HepG2 (cell line): ENCODE measurements around the gene C20orf204. TPM values are rescaled to one million over a fixed set of nuclear protein-coding genes. Genes with fewer than 3 reads are reported as not detected.

ENCODE experiments used
- CREBL2 ChIP-seq: sonication (generic); formaldehyde crosslinking; IDR thresholded peaks from 2 replicates; pipeline ENCODE4 v1.8.1; 2023; ENCODE audit warnings: missing genetic modification reagents, mild to moderate bottlenecking, borderline replicate concordance
- ELF3 ChIP-seq: IDR thresholded peaks from 2 replicates; pipeline ENCODE4 v1.6.1; 2016; ENCODE audit warnings: missing genetic modification reagents, missing compliant biosample characterization
- FOXK1 ChIP-seq: sonication (generic); formaldehyde crosslinking; IDR thresholded peaks from 2 replicates; pipeline ENCODE4 v1.4.0; 2020; ENCODE audit warnings: low read depth, missing genetic modification reagents, borderline replicate concordance
- HOXA3 ChIP-seq: sonication (generic); formaldehyde crosslinking; IDR thresholded peaks from 2 replicates; pipeline ENCODE4 v1.5.0; 2020; ENCODE audit warnings: missing genetic modification reagents
- IRF9 ChIP-seq: sonication (generic); formaldehyde crosslinking; IDR thresholded peaks from 2 replicates; pipeline ENCODE4 v1.8.0; 2022; ENCODE audit warnings: missing genetic modification reagents, mild to moderate bottlenecking, borderline replicate concordance
- MTF2 ChIP-seq: sonication (generic); formaldehyde crosslinking; IDR thresholded peaks from 2 replicates; pipeline ENCODE4 v1.5.0; 2020; ENCODE audit warnings: missing genetic modification reagents, borderline replicate concordance
- RFX3 ChIP-seq: IDR thresholded peaks from 2 replicates; pipeline ENCODE4 v1.6.1; 2016; ENCODE audit warnings: missing biosample characterization, missing genetic modification reagents
- SOX6 ChIP-seq, 2 experiments: fragments of 450-650 bp in 1 of 2; sonication (generic) in 1 of 2; formaldehyde crosslinking in 1 of 2; IDR thresholded peaks; 2 replicates each; pipeline versions ENCODE4 v1.4.0 to v1.6.1; 2017 to 2020; ENCODE audit warnings: antibody characterized with exemption in 1 of 2, mild to moderate bottlenecking in 1 of 2, missing genetic modification reagents in 1 of 2
- TFAP4 ChIP-seq: sonication (generic); IDR thresholded peaks from 2 replicates; pipeline ENCODE4 v1.6.1; 2016; ENCODE audit warnings: low read depth, borderline replicate concordance
- TP53 ChIP-seq: sonication (generic); formaldehyde crosslinking; conservative IDR thresholded peaks from 2 replicates; pipeline ENCODE4 v1.4.0; 2020; ENCODE audit warnings: missing genetic modification reagents
- ZNF142 ChIP-seq: sonication (generic); formaldehyde crosslinking; IDR thresholded peaks from 2 replicates; pipeline ENCODE4 v1.4.0; 2020; ENCODE audit warnings: missing genetic modification reagents
- ZNF296 ChIP-seq: sonication (generic); formaldehyde crosslinking; conservative IDR thresholded peaks from 2 replicates; pipeline ENCODE4 v1.5.0; 2020; ENCODE audit warnings: mild to moderate bottlenecking, missing genetic modification reagents
- ZNF550 ChIP-seq: sonication (generic); formaldehyde crosslinking; IDR thresholded peaks from 2 replicates; pipeline ENCODE4 v1.4.0; 2020; ENCODE audit warnings: mild to moderate bottlenecking, missing genetic modification reagents, borderline replicate concordance
- ZNF879 ChIP-seq: sonication (generic); formaldehyde crosslinking; IDR thresholded peaks from 2 replicates; pipeline ENCODE4 v1.8.1; 2023; ENCODE audit warnings: missing genetic modification reagents
- ZSCAN5A ChIP-seq: sonication (generic); formaldehyde crosslinking; IDR thresholded peaks from 2 replicates; pipeline ENCODE4 v1.8.0; 2022; ENCODE audit warnings: mild to moderate bottlenecking, missing genetic modification reagents, borderline replicate concordance
- polyA plus RNA-seq, 8 experiments: library from polyadenylated mRNA; depleted of rRNA in 3 of 8; stranded (reverse) in 7 of 8; unstranded in 1 of 8; fragments of >200 nt; fragmentation: Illumina TruSeq in 4 of 8; extraction: Trizol in 4 of 8; gene quantifications; 2 replicates each; pipeline versions ENCODE4 v1.2.1 to v1.2.3, GENCODE V29; 2011 to 2016; ENCODE audit warnings: low read depth in 4 of 8, missing spikeins in 1 of 8, mixed read lengths in 1 of 8; ENCODE audit not compliant: insufficient read depth in 1 of 8
- total RNA-seq, 5 experiments: library from RNA; depleted of rRNA; stranded (reverse); fragments of >200 nt; fragmentation: Illumina TruSeq; extraction: Trizol; gene quantifications; 2 replicates each; pipeline ENCODE4 v1.2.3, GENCODE V29; 2016; ENCODE audit warnings: low read depth in 1 of 5

Gene C20orf204
- total and polyA plus RNA-seq, 2 of the 13 experiments (the other 11 are each of a cell fraction or from before 2014, with no cell fraction given), result 22.1 to 80.0 TPM

GRCh38 chr20:64023361-64024140 lies 12.4 kb upstream of the C20orf204 start (continued):
- TF ChIP-seq HOXA3 (no peak; the same call in 1 of the 2 replicates), IRF9 (no peak), ZNF550 (CRISPR knock-in tag) (0 out of 2 replicates have a peak, but pooled peaks have one; percentile 20), ZNF142 (peak; percentile 40; the same call in 1 of the 2 replicates), MTF2 (CRISPR knock-in tag) (0 out of 2 replicates have a peak, but pooled peaks have one; percentile 57), ZNF879 (no peak), TP53 (CRISPR knock-in tag) (no peak), SOX6 (IDR thresholded peaks at IDR 0.05) (no peak), SOX6 (CRISPR knock-in tag; IDR thresholded peaks at IDR 0.05) (no peak), CREBL2 (CRISPR knock-in tag) (no peak), FOXK1 (CRISPR knock-in tag) (no peak), ZSCAN5A (CRISPR knock-in tag) (no peak), ELF3 (no peak), RFX3 (CRISPR knock-in tag) (no peak), TFAP4 (no peak), ZNF296 (CRISPR knock-in tag) (peak; percentile 85)
